Vagina (tissue), 2 donors: ENCODE results near the gene ACTR8. TPM values are rescaled to one million over a fixed set of nuclear protein-coding genes. Genes with fewer than 3 reads are reported as not detected.
"Not testable (repeated sequence)": the region's sequence is repeated elsewhere in the genome, so short reads cannot be mapped to it uniquely, and the experiment has no call there.

ENCODE experiments used
- DNase-seq, 2 donors: peaks; one replicate each; pipeline ENCODE4 v3.0.0-alpha.2; 2017; ENCODE audit errors: extremely low spot score in 2 of 2
- H3K27ac ChIP-seq: fragments of 200-600 bp; sonication (generic); one replicate; pipeline ENCODE4 v1.5.1; 2019
- H3K27me3 ChIP-seq: fragments of 200-600 bp; sonication (generic); one replicate; pipeline ENCODE4 v1.5.1; 2019
- H3K36me3 ChIP-seq, 2 donors: fragments of 200-600 bp; sonication (generic); one replicate each; pipeline ENCODE4 v1.5.1; 2017 to 2019
- H3K4me1 ChIP-seq: fragments of 200-600 bp; sonication (generic); one replicate; pipeline ENCODE4 v1.5.1; 2019
- H3K4me3 ChIP-seq, 2 donors: fragments of 200-600 bp; sonication (generic); 1 replicate in 1 of 2; 2 replicates in 1 of 2; pipeline ENCODE4 v1.5.1; 2016 to 2019
- H3K9me3 ChIP-seq: fragments of 200-600 bp; sonication (generic); one replicate; pipeline ENCODE4 v1.5.1; 2019
- POLR2A ChIP-seq, 2 donors: fragments of 450-650 bp; IDR thresholded peaks; one replicate each; pipeline ENCODE4 v1.6.1; 2017; ENCODE audit warnings: antibody characterized with exemption in 2 of 2, mild to moderate bottlenecking in 2 of 2, moderate library complexity in 2 of 2
- POLR2AphosphoS5 ChIP-seq, 2 donors: sonication (generic); formaldehyde crosslinking; IDR thresholded peaks; one replicate each; pipeline ENCODE4 v1.9.0; 2017; ENCODE audit warnings: antibody characterized with exemption in 2 of 2, mild to moderate bottlenecking in 2 of 2, low read depth in 1 of 2; ENCODE audit not compliant: insufficient read depth in 1 of 2
- intact Hi-C: fragments of 100-400 bp; cut with DNase I; formaldehyde crosslinking; loops from one replicate; pipeline ENCODE4 v1.15.1; 2023
- total RNA-seq: library from RNA; depleted of rRNA; stranded (reverse); fragments of >200 nt; gene quantifications from one replicate; pipeline ENCODE4 v1.2.3, GENCODE V29; 2016
- TF ChIP-seq, protein P1 (sequence below), 3 experiments: fragments of 450-650 bp in 2 of 3; fragments of 200-600 bp in 1 of 3; sonication (generic) in 1 of 3; IDR thresholded peaks; one replicate each; pipeline ENCODE4 v1.5.1; 2017 to 2019; ENCODE audit warnings: antibody characterized with exemption in 3 of 3, mild to moderate bottlenecking in 2 of 3, moderate library complexity in 2 of 3

Gene ACTR8, protein sequence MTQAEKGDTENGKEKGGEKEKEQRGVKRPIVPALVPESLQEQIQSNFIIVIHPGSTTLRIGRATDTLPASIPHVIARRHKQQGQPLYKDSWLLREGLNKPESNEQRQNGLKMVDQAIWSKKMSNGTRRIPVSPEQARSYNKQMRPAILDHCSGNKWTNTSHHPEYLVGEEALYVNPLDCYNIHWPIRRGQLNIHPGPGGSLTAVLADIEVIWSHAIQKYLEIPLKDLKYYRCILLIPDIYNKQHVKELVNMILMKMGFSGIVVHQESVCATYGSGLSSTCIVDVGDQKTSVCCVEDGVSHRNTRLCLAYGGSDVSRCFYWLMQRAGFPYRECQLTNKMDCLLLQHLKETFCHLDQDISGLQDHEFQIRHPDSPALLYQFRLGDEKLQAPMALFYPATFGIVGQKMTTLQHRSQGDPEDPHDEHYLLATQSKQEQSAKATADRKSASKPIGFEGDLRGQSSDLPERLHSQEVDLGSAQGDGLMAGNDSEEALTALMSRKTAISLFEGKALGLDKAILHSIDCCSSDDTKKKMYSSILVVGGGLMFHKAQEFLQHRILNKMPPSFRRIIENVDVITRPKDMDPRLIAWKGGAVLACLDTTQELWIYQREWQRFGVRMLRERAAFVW
- total RNA-seq, result 18.4 TPM

DNA sequence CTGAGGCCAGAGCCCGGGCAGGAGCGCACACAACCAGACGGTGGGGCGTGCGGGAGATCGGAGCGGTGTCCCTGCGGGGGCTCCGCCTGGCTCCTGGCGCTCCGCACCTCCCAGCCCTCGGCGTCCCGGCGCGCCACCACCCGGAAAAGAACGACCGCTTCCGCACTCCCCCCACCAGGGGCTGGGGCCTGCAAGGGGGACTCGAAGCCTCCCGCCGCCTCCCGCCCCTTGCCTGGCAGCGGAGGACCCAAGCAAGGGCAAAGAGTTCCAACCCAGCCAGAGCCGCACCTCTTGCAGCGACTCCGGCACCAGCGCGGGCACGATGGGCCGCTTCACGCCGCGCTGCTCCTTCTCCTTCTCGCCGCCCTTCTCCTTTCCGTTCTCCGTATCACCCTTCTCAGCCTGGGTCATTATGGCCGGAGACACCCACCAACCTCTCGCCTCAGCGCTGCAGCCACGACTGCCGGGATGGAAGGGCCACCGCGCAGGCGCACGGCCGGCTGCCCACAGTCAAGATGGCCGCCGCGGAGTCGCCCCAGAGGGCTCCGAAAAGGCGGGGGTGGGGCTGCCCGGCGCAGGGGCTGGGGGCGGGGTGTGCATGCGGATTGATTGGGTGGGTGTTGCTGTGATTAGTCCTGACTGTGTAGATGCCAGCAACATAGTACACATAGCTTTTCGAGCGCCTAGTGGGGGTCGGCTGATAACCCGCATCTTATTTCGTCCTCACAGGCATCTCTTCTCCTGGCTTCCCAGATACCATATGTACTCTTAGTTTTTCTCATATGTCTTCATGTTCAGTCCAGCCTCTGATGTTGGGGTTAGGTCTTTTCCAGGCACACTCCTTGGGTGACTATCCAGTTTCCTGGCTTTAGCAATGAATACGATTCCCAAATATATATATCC is at the start of gene ACTR8:
TSS of gene ACTR8 (minus strand) at position 462 of the 903 bp plus-strand sequence. CDS start at position 411, 51 bp downstream.
- DNase-seq, result peak in 1 of 2 donors; percentile 89
- H3K27ac ChIP-seq, result peak within 1 kb of the TSS; percentile 82
- TF ChIP-seq, protein P1, sequence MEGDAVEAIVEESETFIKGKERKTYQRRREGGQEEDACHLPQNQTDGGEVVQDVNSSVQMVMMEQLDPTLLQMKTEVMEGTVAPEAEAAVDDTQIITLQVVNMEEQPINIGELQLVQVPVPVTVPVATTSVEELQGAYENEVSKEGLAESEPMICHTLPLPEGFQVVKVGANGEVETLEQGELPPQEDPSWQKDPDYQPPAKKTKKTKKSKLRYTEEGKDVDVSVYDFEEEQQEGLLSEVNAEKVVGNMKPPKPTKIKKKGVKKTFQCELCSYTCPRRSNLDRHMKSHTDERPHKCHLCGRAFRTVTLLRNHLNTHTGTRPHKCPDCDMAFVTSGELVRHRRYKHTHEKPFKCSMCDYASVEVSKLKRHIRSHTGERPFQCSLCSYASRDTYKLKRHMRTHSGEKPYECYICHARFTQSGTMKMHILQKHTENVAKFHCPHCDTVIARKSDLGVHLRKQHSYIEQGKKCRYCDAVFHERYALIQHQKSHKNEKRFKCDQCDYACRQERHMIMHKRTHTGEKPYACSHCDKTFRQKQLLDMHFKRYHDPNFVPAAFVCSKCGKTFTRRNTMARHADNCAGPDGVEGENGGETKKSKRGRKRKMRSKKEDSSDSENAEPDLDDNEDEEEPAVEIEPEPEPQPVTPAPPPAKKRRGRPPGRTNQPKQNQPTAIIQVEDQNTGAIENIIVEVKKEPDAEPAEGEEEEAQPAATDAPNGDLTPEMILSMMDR (IDR thresholded peaks at IDR 0.05), result peak in 1 of 3 experiments; percentile 16
- peak; percentile 68 to 88 for TF ChIP-seq POLR2AphosphoS5 (IDR thresholded peaks at IDR 0.05; ENCODE audit: insufficient read depth in 1 of 2, low read depth in 1 of 2)
- peak in 1 of 2 donors; percentile 51 for TF ChIP-seq POLR2A (IDR thresholded peaks at IDR 0.05)
- H3K9me3 ChIP-seq, result no peaks in the 10 kb centered on the region
- H3K36me3 ChIP-seq, result peaks cover 0 to 48% of the 10 kb centered on the region in 2 donors
- intact Hi-C loops, result no loop called here
- peaks cover 19% of the 10 kb centered on the region for H3K4me1 ChIP-seq
- H3K4me3 ChIP-seq, result peak within 1 kb of the TSS; percentile 73 to 89
- no peaks in the 10 kb centered on the region for H3K27me3 ChIP-seq

DNA sequence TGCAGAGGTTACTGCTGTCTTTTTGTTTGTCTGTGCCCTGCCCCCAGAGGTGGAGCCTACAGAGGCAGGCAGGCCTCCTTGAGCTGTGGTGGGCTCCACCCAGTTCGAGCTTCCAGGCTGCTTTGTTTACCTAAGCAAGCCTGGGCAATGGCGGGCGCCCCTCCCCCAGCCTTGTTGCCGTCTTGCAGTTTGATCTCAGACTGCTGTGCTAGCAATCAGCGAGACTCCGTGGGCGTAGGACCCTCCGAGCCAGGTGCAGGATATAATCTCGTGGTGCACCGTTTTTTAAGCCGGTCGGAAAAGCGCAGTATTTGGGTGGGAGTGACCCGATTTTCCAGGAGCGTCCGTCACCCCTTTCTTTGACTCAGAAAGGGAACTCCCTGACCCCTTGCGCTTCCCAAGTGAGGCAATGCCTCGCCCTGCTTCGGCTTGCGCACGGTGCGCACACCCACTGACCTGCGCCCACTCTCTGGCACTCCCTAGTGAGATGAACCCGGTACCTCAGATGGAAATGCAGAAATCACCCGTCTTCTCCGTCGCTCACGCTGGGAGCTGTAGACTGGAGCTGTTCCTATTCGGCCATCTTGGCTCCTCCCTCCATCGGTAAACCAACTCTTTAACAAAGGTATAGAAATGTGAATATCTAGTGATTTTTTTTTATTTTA is 45.4 kb upstream of the ACTR8 start:
- H3K9me3 ChIP-seq, DNase-seq, H3K27ac ChIP-seq, intact Hi-C loops, H3K27me3 ChIP-seq, H3K4me3 ChIP-seq, H3K36me3 ChIP-seq, H3K4me1 ChIP-seq: not testable (repeated sequence)

DNA sequence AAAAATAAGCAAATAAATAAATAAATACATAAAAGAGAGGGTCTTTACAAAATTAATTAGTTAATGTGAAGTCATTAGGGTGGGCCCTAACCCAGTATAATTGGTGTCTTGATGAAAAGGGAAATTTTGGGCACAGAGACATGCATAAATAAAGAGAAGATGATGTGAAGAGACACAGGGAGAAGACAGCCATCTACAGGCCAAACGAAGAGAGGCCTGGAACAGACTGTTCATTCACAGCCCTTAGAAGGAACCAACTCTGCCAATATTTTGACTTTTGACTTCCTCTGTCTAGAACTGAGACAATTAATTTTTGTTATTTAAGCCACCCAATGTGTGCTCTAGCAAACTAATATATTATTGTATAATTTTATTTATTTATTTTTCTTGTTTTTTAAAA is 39.3 kb upstream of the ACTR8 start:
- Histone ChIP-seq H3K27me3 (no peaks in the 10 kb centered on the region), H3K4me3 (no peak overlapping the region), H3K36me3 (no peaks in the 10 kb centered on the region), H3K27ac (no peak overlapping the region), H3K4me1 (no peaks in the 10 kb centered on the region), H3K9me3 (no peaks in the 10 kb centered on the region)
- TF ChIP-seq POLR2A (IDR thresholded peaks at IDR 0.05) (no peak), POLR2AphosphoS5 (IDR thresholded peaks at IDR 0.05; ENCODE audit: insufficient read depth in 1 of 2, low read depth in 1 of 2) (no peak)
- TF ChIP-seq, protein P1 (IDR thresholded peaks at IDR 0.05), result no peak
- intact Hi-C loops, result no loop called here
- no peak for DNase-seq

DNA sequence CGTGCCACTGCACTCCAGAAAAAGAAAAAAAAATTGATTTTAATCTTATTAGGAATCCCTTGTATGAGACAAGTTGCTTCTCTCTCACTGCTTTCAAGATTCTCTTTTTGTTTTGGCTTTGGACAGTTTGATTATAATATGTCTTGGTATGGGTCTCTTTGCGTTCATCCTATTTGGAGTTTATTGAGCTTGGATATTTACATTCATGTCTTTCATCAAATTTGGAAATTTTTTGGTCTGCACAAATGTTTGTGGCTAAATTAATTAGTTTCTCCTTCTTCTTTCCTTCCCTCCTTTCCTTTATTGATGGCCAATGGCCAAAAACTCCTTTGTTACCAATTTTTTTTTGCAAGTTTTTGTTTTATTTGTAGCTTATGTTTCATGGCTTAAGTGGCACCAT is 37.8 kb upstream of the ACTR8 start:
- Histone ChIP-seq H3K27me3 (no peaks in the 10 kb centered on the region), H3K4me1 (no peaks in the 10 kb centered on the region), H3K9me3 (no peaks in the 10 kb centered on the region), H3K4me3 (no peak overlapping the region), H3K27ac (no peak overlapping the region), H3K36me3 (no peaks in the 10 kb centered on the region)
- DNase-seq, result no peak
- intact Hi-C loops, result no loop called here
- TF ChIP-seq, protein P1 (IDR thresholded peaks at IDR 0.05), result no peak
- TF ChIP-seq POLR2A (IDR thresholded peaks at IDR 0.05), result no peak
- no peak for TF ChIP-seq POLR2AphosphoS5 (IDR thresholded peaks at IDR 0.05; ENCODE audit: insufficient read depth in 1 of 2, low read depth in 1 of 2)

DNA sequence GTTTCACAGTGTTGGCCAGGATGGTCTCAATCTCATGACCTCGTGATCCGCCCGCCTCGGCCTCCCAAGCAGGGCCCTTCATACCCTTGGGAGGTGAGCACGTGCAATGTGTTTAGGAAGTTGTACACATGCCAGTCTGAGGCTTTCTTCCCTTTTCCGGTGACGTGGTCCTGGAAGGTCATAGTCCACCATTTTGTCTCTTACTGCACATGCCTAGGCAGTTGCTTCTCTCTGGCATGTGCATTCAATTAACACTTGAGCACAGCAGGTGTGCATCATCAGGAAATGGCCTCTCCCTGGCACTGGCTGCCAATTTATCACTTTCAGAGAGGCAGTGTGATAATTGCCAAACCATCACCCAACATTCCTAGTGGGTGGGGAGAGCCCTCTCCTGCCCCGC is 31.4 kb upstream of the ACTR8 start:
- Histone ChIP-seq H3K9me3 (no peaks in the 10 kb centered on the region), H3K36me3 (no peaks in the 10 kb centered on the region), H3K4me3 (no peak overlapping the region), H3K27me3 (no peaks in the 10 kb centered on the region), H3K27ac (no peak overlapping the region), H3K4me1 (no peaks in the 10 kb centered on the region)
- TF ChIP-seq POLR2AphosphoS5 (IDR thresholded peaks at IDR 0.05; ENCODE audit: insufficient read depth in 1 of 2, low read depth in 1 of 2), result no peak
- no peak for TF ChIP-seq POLR2A (IDR thresholded peaks at IDR 0.05)
- TF ChIP-seq, protein P1 (IDR thresholded peaks at IDR 0.05), result no peak
- intact Hi-C loops, result no loop called here
- DNase-seq, result no peak
